Measurements from ENCODE around the gene AUH. TPM values are rescaled to one million over a fixed set of nuclear protein-coding genes. Genes with fewer than 3 reads are reported as not detected.

The AUH gene
- total and polyA plus RNA-seq, 8 donors = 13.6 to 33.7 (median 23.0) TPM

- ATAC-seq (no peak), DNase-seq (no peak)
- Histone ChIP-seq H3K9me3 (no peaks in the 10 kb centered on the region), H3K4me3 (no peak overlapping the region), H3K36me3 (peaks cover 0 to 40% of the 10 kb centered on the region in 2 donors), H3K4me1 (peaks cover 9 to 62% of the 10 kb centered on the region in 2 donors), H3K27ac (no peak overlapping the region), H3K27me3 (no peaks in the 10 kb centered on the region)
- no peak for TF ChIP-seq CTCF (IDR thresholded peaks at IDR 0.05)
- intact Hi-C loops (cut with DNase I) = no loop called here
Measured at GRCh38 chr9:91408475-91408874, 46.8 kb upstream of the AUH start.

- intact Hi-C loops (cut with DNase I) = no loop called here
- no peak for TF ChIP-seq CTCF (IDR thresholded peaks at IDR 0.05)
- ATAC-seq = peak; percentile 38
- DNase-seq = no peak
- H3K4me3 ChIP-seq = no peak overlapping the region
- no peaks in the 10 kb centered on the region for H3K27me3 ChIP-seq
- no peak overlapping the region for H3K27ac ChIP-seq
- peaks cover 9 to 59% of the 10 kb centered on the region in 2 donors for H3K4me1 ChIP-seq
- H3K36me3 ChIP-seq = peaks cover 0 to 40% of the 10 kb centered on the region in 2 donors
- H3K9me3 ChIP-seq = no peaks in the 10 kb centered on the region
Measured at GRCh38 chr9:91407580-91408318, 46.0 kb upstream of the AUH start.

- no peak for TF ChIP-seq CTCF (IDR thresholded peaks at IDR 0.05)
- ATAC-seq = no peak
Measured at GRCh38 chr9:91405343-91406077, 43.8 kb upstream of the AUH start.

GRCh38 chr9:91403665-91404543 lies 42.2 kb upstream of the AUH start:
- Histone ChIP-seq H3K9me3 (no peaks in the 10 kb centered on the region), H3K27ac (peak overlapping the region in 1 of 2 donors; percentile 55), H3K27me3 (no peaks in the 10 kb centered on the region), H3K4me3 (no peak overlapping the region), H3K36me3 (peaks cover 0 to 21% of the 10 kb centered on the region in 2 donors), H3K4me1 (peaks cover 0 to 23% of the 10 kb centered on the region in 2 donors)
- DNase-seq = no peak
- ATAC-seq = peak; percentile 63
- TF ChIP-seq CTCF (IDR thresholded peaks at IDR 0.05) = no peak
- intact Hi-C loops (cut with DNase I) = no loop called here

More at GRCh38 chr9:91405343-91406077, 43.8 kb upstream of the AUH start:
- no peak overlapping the region for H3K27ac ChIP-seq
- intact Hi-C loops (cut with DNase I) = no loop called here
- peaks cover 2 to 36% of the 10 kb centered on the region in 2 donors for H3K4me1 ChIP-seq
- H3K27me3 ChIP-seq = no peaks in the 10 kb centered on the region
- no peak overlapping the region for H3K4me3 ChIP-seq
- DNase-seq = no peak
- H3K9me3 ChIP-seq = no peaks in the 10 kb centered on the region
- H3K36me3 ChIP-seq = peaks cover 0 to 37% of the 10 kb centered on the region in 2 donors
